SK-N-DZ (cell line): Measurements from ENCODE around the gene MYO1D.
"Not testable (repeated sequence)": the region's sequence is repeated elsewhere in the genome, so short reads cannot be mapped to it uniquely, and the experiment has no call there.

Source experiments
- DNase-seq: peaks from one replicate; pipeline ENCODE4 v3.0.0-alpha.2; 2015; ENCODE audit warnings: low spot score

MYO1D gene

DNA sequence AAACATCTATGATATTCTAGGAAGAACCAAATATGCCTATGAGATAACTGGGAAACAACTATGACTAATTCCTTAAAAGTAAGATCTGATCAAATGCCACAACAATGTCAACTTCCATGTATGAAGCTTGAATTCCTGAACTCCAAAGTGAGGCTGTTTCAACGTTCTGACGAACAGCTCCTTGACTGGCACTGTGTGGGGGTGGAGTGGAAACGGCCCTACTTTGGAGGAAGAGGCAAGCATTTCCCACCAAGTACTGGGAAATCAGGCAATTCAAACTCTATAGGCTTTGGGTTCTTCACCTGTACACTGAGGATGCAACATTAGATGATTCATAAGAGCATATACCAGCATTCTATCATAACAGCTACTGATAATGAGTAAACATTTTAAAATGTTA is 203.0 kb downstream of the MYO1D start:
- DNase-seq = no peak

- no peak for DNase-seq
Observed at GRCh38 chr17:32672711-32673110, 204.2 kb downstream of the MYO1D start.

DNA sequence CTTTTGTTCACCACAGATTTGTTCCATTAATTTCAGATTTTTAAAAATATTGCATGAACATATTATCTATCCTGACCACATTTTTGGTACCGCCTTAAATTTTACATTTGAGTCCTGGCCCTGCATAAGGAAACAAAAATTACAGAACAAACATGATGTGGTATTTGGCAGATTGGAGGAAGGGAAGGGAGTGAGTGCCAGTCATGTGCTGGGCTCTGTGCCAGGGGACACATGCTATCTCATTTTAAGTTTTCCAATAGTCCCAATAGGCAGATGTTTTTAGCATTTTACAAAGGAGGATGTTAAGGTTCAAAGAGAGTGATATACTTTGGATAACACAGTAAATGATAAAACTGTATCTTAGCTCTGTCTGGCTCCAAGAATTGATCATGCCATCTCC is 205.0 kb downstream of the MYO1D start:
- no peak for DNase-seq

DNA sequence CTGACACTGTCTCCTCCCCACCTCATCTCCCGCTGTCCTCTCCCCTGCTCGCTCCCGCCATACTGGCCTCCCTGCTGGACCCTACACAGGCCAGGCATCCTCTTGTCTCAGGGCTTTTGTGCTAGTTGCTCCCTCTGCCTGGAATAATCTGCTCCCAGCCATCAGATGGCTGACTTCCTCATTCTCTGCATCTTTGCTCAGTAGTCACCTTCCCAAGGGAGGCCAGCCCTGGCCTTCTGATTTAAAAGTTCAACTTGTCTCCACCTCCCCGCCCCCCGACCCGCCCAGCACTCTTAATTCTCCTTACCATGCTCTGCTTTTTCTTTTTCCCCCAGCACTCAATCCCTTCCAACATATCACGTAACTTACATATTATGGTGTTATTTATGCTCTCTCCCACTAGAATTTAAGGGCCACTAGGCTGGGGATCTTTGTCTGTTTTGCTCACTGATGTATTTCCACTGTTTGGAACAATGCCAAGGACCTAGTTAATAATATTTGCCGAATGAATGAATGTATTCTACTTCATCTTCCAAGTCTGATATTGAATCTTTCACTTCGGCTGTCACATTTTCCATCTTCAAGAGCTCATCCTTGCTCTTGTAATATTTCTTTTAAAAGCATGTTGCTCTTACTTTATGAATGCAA is 211.9 kb downstream of the MYO1D start:
- DNase-seq = no peak

DNA sequence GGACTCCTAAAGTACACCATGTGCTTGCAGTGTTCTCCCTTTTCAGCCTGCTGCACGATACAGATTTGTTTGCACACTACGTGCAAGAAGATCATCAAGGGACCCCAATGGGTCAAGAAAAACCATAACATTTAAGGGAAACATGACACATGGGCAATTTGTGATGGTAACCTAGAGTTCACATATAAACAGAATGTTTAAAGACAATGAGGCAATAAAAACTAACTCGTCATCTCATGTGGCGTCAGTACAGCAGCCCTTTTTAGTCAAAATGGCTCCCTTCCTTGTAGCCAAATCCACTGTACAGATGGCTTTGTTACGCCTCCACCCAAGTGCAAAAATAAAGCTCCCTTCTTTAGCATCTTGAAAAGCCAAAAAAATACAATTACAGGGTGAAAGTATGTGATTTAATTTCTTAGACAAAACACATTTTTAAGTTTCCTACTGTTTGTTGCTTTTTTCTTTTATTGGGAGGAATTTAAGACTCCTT is 216.4 kb downstream of the MYO1D start:
- no peak for DNase-seq

DNA sequence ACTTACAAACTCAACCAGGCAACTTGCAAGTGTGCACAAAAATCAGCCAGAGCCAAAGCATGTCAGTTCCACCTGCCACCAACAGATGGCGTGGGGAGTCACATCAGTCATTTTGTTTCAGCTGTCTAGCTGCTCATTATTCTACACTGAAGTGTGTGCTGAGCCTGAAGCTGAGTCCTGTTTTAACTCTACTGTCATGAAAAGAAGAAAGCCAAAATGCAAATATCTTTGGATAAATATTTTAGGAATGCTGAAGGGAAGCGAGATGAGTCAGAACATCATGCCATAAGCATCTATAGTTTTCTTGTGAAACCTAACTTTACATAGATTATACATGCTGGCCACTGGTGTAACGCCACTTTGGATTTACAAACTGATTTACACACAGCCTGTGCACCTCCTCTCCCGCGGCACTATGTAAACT is 217.5 kb downstream of the MYO1D start:
- peak; percentile 70 for DNase-seq

DNA sequence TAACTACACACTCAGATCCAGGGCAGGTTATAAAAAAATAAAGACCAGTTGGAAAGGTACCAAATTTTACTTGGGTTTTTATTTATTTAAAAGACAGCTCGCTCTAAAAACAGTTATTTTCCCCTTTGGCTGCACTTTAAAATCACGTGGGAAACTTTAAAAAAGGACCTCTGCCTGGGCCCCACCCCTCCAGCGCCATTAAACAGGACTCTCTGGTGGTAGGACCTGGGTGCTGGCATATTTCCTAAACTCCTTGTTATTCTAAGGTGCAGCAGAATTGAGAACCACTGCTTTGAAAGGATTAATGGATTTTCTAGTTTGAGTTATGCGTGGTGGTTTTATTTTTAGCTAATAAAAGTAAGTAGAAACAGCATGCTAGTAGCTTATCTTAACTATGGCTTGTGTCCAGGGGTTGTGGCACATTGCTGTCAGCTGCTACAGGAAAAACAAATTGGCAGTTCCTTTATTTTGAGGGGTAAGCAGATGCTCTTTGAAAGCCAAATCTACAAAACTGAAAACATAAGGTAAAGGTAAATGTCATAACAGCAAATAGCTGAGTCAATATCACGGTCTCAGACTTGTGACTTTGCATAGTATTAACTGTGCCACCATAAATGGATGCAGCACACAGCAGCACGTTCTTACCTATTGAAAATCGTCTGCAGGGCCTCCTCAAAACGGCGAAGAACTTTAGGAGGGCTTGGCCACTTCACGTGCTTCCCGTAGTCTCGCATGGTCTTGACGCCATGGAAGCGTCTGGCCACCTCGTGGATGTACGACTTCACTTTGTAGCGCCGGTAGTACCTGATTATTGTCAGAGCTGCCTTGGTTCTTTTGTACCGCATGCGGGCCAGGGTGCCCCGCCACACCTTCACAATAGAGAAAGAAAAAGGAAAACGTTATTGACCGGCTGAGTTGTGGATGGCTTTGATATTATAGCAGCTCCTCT is 218.2 kb downstream of the MYO1D start:
- no peak for DNase-seq

DNA sequence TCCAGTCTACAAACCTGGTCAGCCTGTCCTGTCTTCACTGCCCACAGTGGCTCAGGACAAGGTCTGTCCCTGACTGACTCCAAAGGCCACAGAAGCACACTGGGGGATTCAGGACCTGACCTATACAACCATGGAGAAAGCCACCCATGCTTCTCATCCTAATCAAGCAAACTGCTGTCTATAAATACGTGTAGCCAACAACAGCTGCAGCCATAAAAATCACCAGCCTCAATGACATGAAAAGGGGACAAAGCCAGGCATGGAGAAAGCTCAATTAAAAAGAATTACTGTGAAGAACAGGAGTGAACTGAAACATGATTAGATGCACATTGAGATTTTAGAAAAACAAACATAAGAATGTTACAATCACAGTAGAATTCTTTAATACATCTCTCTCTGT is 220.0 kb downstream of the MYO1D start:
- no peak for DNase-seq

DNA sequence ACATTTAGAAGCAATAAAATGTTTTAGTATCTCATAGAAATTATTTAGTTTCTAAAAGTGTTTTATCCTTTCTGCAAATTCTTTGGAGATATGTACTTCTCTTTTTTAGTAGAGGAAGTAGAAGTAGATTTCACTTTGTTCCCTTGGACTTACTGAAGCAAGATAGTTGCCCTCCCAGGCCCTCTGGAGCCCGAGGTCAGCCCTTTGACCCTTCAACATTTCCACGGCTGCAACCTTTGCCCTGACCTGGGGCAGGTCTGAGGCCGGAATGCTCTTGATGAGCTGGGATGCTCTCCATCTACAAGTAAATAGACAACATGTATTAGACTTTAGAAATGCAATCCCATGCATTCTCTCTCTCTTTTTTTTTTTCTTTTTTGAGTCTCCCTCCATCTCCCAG is 222.6 kb downstream of the MYO1D start:
- DNase-seq = no peak

GRCh38 chr17:32651084-32651483 is 225.8 kb downstream of the MYO1D start:
- no peak for DNase-seq

- DNase-seq = no peak
Observed at GRCh38 chr17:32648450-32648849, 228.5 kb downstream of the MYO1D start.

DNA sequence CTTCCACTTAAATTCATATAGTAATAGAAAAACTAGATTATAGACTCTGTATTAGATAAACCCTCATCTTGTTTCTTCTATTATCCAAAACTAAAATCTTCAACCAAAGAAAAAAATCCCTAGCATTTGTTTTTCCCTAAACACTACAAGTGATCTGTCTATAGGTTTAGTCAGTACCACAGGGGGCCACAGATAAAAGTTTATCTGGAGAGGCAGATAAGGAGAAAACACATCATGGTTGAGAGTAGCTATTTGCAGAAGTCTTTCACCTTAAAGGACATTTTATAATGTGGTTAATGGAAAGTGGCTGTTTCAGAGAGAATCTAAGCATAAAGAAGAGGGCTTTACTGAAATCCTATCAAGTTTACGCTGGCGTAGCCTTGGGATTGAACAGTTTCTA is 230.0 kb downstream of the MYO1D start:
- DNase-seq = no peak

- DNase-seq = not testable (repeated sequence)
Observed at GRCh38 chr17:32641514-32641913, 235.4 kb downstream of the MYO1D start.

DNA sequence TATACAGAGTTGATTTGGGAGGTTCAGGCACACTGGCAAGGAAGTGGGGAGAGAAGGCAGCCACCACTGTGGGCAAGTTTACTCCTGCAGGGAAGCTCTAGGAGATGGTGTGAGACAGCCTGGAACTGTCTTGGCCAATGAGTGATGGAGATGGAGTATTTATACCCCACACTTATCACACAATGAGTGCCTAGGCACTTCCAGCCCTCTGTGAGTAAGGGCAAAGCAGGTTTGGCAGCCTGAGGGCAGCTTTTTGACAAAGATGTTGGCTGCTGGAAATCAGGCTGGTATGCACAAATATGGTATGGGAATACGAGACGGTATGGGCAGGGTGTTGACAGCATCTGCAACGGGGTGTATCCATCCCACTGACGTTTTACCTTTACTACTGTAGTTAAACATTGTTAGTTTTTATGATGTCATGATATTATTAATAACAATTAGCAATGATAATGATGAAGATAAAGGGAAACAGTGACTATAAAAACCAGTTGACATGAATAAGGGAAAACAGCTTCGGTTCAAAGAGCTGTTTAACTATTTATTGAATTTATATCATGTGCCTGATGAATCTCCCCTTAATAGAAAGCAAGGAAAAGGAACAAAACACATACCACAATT is 240.2 kb downstream of the MYO1D start:
- DNase-seq = no peak

DNA sequence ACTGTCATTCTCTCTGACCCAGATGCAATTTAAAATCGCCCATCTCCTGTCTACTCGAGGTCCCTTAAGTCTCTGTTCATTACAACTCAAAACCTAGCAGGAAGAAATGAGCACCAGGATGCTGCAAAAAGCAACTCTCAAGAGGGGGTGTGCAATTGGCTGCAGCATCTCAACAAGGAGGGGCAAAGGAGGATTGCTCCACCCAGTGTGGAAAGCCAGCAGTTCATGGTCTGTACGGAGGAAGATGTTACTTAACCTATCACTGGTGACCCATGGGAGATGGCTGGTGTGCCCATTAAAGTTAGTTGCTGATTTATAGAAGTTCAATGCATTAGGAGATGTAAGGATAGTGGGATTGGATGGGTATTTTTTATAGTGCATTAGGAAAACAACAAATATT is 242.8 kb downstream of the MYO1D start:
- no peak for DNase-seq

GRCh38 chr17:32631341-32632096 is 245.4 kb downstream of the MYO1D start:
- no peak for DNase-seq

DNA sequence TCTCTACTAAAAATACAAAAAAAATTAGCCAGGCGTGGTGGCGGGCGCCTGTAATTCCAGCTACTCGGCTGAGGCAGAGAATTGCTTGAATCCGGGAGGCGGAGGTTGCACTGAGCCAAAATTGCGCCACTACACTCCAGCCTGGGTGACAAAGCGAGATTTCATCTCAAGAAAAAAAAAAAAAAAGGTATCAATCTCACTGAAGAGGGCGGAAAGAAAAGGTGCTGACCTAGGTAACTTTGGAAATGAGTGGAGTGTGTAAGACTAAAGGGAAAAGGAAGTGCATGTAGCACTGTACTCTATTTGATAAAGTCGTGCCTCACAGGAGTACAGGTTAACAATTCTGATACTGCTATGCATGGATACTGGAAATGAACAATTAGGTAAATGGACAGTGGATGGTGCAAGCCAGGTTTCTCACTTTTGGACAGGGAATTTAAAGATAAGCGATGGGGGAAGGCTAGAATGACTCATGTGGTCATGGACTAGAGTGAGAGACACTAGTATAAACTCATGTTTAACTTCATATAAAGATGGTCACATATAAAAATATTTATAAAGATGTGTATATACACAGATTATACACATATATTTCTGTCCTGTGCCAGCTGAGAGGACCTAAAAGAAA is 247.2 kb downstream of the MYO1D start:
- no peak for DNase-seq

DNA sequence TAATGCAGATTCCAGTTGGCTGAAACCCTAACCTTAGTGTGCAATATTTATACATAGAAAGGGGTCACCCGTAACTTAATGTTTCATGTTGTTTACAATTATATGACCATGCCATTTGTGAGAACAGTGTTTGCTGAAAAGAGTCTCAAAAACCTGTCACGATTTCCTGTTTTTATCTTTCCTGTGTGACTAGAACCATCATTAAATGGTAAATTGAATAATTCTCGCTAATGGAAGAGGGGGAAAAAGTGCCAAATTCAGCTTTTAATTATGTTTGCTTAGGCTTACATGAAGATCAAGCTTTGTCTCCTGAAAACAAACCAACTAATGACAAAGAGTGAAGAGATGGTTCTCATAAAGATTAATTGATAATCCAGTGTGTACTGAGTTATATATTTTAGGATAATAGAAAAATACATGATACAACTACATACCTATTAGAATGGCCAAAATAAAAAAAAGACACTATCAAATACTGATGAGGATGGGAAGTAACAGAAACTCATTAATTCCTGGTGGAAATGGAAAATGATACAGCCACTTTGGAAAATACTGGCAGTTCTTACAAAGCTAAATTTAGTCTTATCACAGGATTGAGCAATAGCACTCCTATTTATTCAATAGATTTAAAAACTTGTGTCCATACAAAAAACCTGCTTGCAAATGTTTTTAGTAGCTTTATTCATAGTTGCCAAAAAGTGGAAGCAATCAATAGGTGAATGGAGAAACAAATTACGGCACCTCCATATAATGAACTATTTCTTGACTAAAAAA is 248.5 kb downstream of the MYO1D start:
- DNase-seq = no peak

- DNase-seq = peak; percentile 43
Observed at GRCh38 chr17:32627239-32627996, 249.5 kb downstream of the MYO1D start.

GRCh38 chr17:32626379-32626791 is 250.5 kb downstream of the MYO1D start:
- DNase-seq = no peak
